ENCODE measurements around the gene SLC37A4.
A peak's percentile ranks its signal among the peaks of the same experiment; 100 is the strongest.
"Not testable (repeated sequence)": the region's sequence is repeated elsewhere in the genome, so short reads cannot be mapped to it uniquely, and the experiment has no call there.

The SLC37A4 gene

GRCh38 chr11:119039471-119039870, 8.8 kb upstream of the SLC37A4 start:
- not testable (repeated sequence) for H3K9me3 ChIP-seq (ENCODE audit: low read length); H3K4me3 ChIP-seq (ENCODE audit: low read depth in 1 of 2, low read length in 2 of 2); H3K27me3 ChIP-seq (ENCODE audit: control insufficient read depth in 1 of 2, insufficient read depth in 2 of 2, low read length in 2 of 2); H3K4me1 ChIP-seq (ENCODE audit: insufficient read depth, low read length); H3K36me3 ChIP-seq (ENCODE audit: insufficient read depth, low read length); H3K27ac ChIP-seq (ENCODE audit: low read depth, low read length); H3K9ac ChIP-seq (ENCODE audit: low read length)

DNA sequence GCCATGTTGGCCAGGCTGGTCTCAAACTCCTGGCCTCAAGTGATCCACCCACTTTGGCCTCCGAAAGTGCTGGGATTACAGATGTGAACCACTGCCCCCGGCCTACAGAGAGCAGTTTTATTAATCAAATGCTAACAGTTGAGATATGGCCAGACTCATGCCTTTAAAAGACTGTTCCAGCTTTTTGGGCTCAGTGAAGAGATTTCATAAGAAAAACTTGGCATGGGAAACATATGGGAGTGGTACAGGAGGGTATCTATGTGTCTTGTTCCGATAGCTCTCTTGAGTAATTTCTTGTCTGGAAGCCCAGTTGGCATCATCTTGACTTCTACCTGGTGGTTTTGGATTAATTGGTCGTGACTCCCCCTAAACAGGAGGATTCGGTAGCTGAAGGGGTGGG, 8.2 kb upstream of the SLC37A4 start:
- no peaks in the 10 kb centered on the region for H3K27me3 ChIP-seq (ENCODE audit: control insufficient read depth in 1 of 2, insufficient read depth in 2 of 2, low read length in 2 of 2)
- H3K4me1 ChIP-seq (ENCODE audit: insufficient read depth, low read length): no peaks in the 10 kb centered on the region
- H3K4me3 ChIP-seq (ENCODE audit: low read depth in 1 of 2, low read length in 2 of 2): no peak overlapping the region
- no peak overlapping the region for H3K27ac ChIP-seq (ENCODE audit: low read depth, low read length)
- H3K9ac ChIP-seq (ENCODE audit: low read length): no peak overlapping the region
- no peaks in the 10 kb centered on the region for H3K9me3 ChIP-seq (ENCODE audit: low read length)
- H3K36me3 ChIP-seq (ENCODE audit: insufficient read depth, low read length): no peaks in the 10 kb centered on the region

DNA sequence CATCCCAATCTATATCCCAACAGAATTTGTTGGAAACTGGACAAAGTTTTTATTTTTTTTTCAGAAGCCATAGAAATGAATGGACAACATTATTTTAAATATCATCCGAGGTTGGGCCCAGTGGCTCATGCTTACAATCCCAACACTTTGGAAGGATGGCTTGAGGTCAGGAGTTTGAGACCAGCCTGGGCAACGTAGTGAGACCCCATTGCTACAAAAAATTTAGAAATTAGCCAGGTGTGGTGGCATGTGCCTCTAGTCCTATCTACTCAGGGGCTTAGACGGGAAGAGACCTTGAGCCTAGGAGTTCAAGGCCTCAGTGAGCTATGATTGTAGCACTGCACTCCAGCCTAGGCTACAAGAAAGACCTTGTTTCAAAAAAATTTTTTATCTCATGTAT, 4.1 kb upstream of the SLC37A4 start:
- H3K27me3 ChIP-seq (ENCODE audit: control insufficient read depth in 1 of 2, insufficient read depth in 2 of 2, low read length in 2 of 2): no peaks in the 10 kb centered on the region
- no peak overlapping the region for H3K9ac ChIP-seq (ENCODE audit: low read length)
- H3K36me3 ChIP-seq (ENCODE audit: insufficient read depth, low read length): no peaks in the 10 kb centered on the region
- no peak overlapping the region for H3K4me3 ChIP-seq (ENCODE audit: low read depth in 1 of 2, low read length in 2 of 2)
- no peaks in the 10 kb centered on the region for H3K9me3 ChIP-seq (ENCODE audit: low read length)
- H3K27ac ChIP-seq (ENCODE audit: low read depth, low read length): no peak overlapping the region
- H3K4me1 ChIP-seq (ENCODE audit: insufficient read depth, low read length): peaks cover 3% of the 10 kb centered on the region

DNA sequence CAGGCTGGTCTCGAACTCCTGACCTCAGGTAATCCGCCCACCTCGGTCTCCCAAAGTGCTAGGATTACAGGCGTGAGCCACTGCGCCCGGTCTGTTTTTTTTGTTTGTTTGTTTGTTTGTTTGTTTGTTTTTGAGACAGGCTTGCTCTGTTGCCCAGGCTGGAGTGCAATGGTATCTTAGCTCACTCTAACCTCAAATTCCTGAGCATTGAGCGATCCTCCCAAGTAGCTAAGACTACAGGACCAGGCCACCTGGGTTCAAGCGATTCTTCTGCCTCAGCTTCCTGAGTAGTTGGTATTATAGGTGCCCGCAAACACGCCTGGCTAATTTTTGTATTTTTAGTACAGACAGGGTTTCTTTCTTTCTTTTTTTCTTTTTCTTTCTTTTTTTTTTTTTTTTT, 2.7 kb upstream of the SLC37A4 start:
- peaks cover 13% of the 10 kb centered on the region for H3K4me1 ChIP-seq (ENCODE audit: insufficient read depth, low read length)
- H3K4me3 ChIP-seq (ENCODE audit: low read depth in 1 of 2, low read length in 2 of 2); H3K36me3 ChIP-seq (ENCODE audit: insufficient read depth, low read length); H3K27me3 ChIP-seq (ENCODE audit: control insufficient read depth in 1 of 2, insufficient read depth in 2 of 2, low read length in 2 of 2); H3K9me3 ChIP-seq (ENCODE audit: low read length); H3K9ac ChIP-seq (ENCODE audit: low read length); H3K27ac ChIP-seq (ENCODE audit: low read depth, low read length): not testable (repeated sequence)

- no peaks in the 10 kb centered on the region for H3K9me3 ChIP-seq (ENCODE audit: low read length)
- H3K27ac ChIP-seq (ENCODE audit: low read depth, low read length): no peak overlapping the region
- no peak overlapping the region for H3K9ac ChIP-seq (ENCODE audit: low read length)
- peaks cover 13% of the 10 kb centered on the region for H3K4me1 ChIP-seq (ENCODE audit: insufficient read depth, low read length)
- peaks cover 8% of the 10 kb centered on the region for H3K36me3 ChIP-seq (ENCODE audit: insufficient read depth, low read length)
- H3K4me3 ChIP-seq (ENCODE audit: low read depth in 1 of 2, low read length in 2 of 2): no peak overlapping the region
- H3K27me3 ChIP-seq (ENCODE audit: control insufficient read depth in 1 of 2, insufficient read depth in 2 of 2, low read length in 2 of 2): no peaks in the 10 kb centered on the region
Measured at GRCh38 chr11:119031912-119032280, 1.2 kb upstream of the SLC37A4 start.

DNA sequence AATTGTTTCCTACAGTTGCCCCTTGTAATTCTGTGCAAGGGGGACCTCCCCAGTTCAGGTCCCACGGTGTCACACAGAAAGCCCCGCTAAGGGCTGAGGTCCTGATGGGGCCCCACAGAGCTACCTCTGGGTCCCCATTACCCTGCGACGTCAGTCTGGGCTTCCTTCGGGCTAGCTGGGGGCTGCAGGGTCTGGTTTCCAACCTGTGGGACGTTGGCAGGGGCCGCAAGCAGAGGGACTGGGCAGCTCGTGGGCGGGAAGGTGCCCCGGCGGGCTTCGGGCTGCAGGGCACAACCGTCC, 698 bp downstream of the SLC37A4 start:
- peak overlapping the region; percentile 74 for H3K9ac ChIP-seq (ENCODE audit: low read length)
- H3K4me1 ChIP-seq (ENCODE audit: insufficient read depth, low read length): peaks cover 13% of the 10 kb centered on the region
- no peaks in the 10 kb centered on the region for H3K27me3 ChIP-seq (ENCODE audit: control insufficient read depth in 1 of 2, insufficient read depth in 2 of 2, low read length in 2 of 2)
- H3K27ac ChIP-seq (ENCODE audit: low read depth, low read length): peak overlapping the region; percentile 91
- H3K36me3 ChIP-seq (ENCODE audit: insufficient read depth, low read length): peaks cover 17% of the 10 kb centered on the region
- H3K9me3 ChIP-seq (ENCODE audit: low read length): no peaks in the 10 kb centered on the region
- H3K4me3 ChIP-seq (ENCODE audit: low read depth in 1 of 2, low read length in 2 of 2): peak overlapping the region; percentile 71 to 80

- Histone ChIP-seq H3K4me3 (ENCODE audit: low read depth in 1 of 2, low read length in 2 of 2) (peak overlapping the region; percentile 71 to 80), H3K36me3 (ENCODE audit: insufficient read depth, low read length) (peaks cover 19% of the 10 kb centered on the region)
Measured at GRCh38 chr11:119029340-119030028, 1.2 kb downstream of the SLC37A4 start.

GRCh38 chr11:119029069-119029339, 1.7 kb downstream of the SLC37A4 start:
- peaks cover 24% of the 10 kb centered on the region for H3K36me3 ChIP-seq (ENCODE audit: insufficient read depth, low read length)
- peaks cover 13% of the 10 kb centered on the region for H3K4me1 ChIP-seq (ENCODE audit: insufficient read depth, low read length)
- H3K4me3 ChIP-seq (ENCODE audit: low read depth in 1 of 2, low read length in 2 of 2): no peak overlapping the region
- H3K27ac ChIP-seq (ENCODE audit: low read depth, low read length): no peak overlapping the region
- no peaks in the 10 kb centered on the region for H3K9me3 ChIP-seq (ENCODE audit: low read length)
- no peaks in the 10 kb centered on the region for H3K27me3 ChIP-seq (ENCODE audit: control insufficient read depth in 1 of 2, insufficient read depth in 2 of 2, low read length in 2 of 2)
- no peak overlapping the region for H3K9ac ChIP-seq (ENCODE audit: low read length)

More at GRCh38 chr11:119029340-119030028, 1.2 kb downstream of the SLC37A4 start:
- H3K9ac ChIP-seq (ENCODE audit: low read length): no peak overlapping the region
- H3K9me3 ChIP-seq (ENCODE audit: low read length): no peaks in the 10 kb centered on the region
- no peaks in the 10 kb centered on the region for H3K27me3 ChIP-seq (ENCODE audit: control insufficient read depth in 1 of 2, insufficient read depth in 2 of 2, low read length in 2 of 2)
- peaks cover 13% of the 10 kb centered on the region for H3K4me1 ChIP-seq (ENCODE audit: insufficient read depth, low read length)
- peak overlapping the region; percentile 91 for H3K27ac ChIP-seq (ENCODE audit: low read depth, low read length)

- no peak overlapping the region for H3K4me3 ChIP-seq (ENCODE audit: low read depth in 1 of 2, low read length in 2 of 2)
- peaks cover 13% of the 10 kb centered on the region for H3K4me1 ChIP-seq (ENCODE audit: insufficient read depth, low read length)
- H3K9me3 ChIP-seq (ENCODE audit: low read length): no peaks in the 10 kb centered on the region
- no peak overlapping the region for H3K27ac ChIP-seq (ENCODE audit: low read depth, low read length)
- no peak overlapping the region for H3K9ac ChIP-seq (ENCODE audit: low read length)
- peaks cover 29% of the 10 kb centered on the region for H3K36me3 ChIP-seq (ENCODE audit: insufficient read depth, low read length)
- H3K27me3 ChIP-seq (ENCODE audit: control insufficient read depth in 1 of 2, insufficient read depth in 2 of 2, low read length in 2 of 2): no peaks in the 10 kb centered on the region
Measured at GRCh38 chr11:119028346-119029068, 2.2 kb downstream of the SLC37A4 start.

GRCh38 chr11:119027561-119028345, 2.9 kb downstream of the SLC37A4 start:
- H3K4me1 ChIP-seq (ENCODE audit: insufficient read depth, low read length): peaks cover 13% of the 10 kb centered on the region
- no peaks in the 10 kb centered on the region for H3K9me3 ChIP-seq (ENCODE audit: low read length)
- H3K27ac ChIP-seq (ENCODE audit: low read depth, low read length): no peak overlapping the region
- H3K36me3 ChIP-seq (ENCODE audit: insufficient read depth, low read length): peaks cover 37% of the 10 kb centered on the region
- no peaks in the 10 kb centered on the region for H3K27me3 ChIP-seq (ENCODE audit: control insufficient read depth in 1 of 2, insufficient read depth in 2 of 2, low read length in 2 of 2)
- no peak overlapping the region for H3K4me3 ChIP-seq (ENCODE audit: low read depth in 1 of 2, low read length in 2 of 2)
- H3K9ac ChIP-seq (ENCODE audit: low read length): no peak overlapping the region

DNA sequence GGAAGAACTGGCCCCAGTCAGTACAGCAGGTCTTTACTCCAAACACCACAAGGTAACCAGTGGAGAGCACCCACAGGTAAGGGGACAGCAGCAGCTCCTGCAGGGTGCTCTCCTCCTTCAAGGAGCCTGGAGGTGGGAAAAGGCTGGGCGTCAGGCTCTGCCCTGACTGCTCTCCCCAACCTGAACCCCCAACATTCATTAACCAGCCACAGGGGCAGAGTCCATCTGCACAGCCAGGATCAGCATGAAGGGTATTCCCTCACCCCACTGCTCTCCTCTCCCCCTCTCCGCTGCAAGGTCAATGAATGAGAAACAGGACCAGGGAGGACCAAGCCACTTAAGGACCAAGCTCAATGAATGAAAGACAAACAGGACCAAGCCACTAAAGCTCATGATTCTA, 3.7 kb downstream of the SLC37A4 start:
- Histone ChIP-seq H3K9ac (ENCODE audit: low read length) (no peak overlapping the region), H3K4me3 (ENCODE audit: low read depth in 1 of 2, low read length in 2 of 2) (no peak overlapping the region)

More for the DNA sequence above, 3.7 kb downstream of the SLC37A4 start:
- H3K4me1 ChIP-seq (ENCODE audit: insufficient read depth, low read length): peaks cover 13% of the 10 kb centered on the region
- H3K9me3 ChIP-seq (ENCODE audit: low read length): no peaks in the 10 kb centered on the region
- H3K27ac ChIP-seq (ENCODE audit: low read depth, low read length): no peak overlapping the region
- no peaks in the 10 kb centered on the region for H3K27me3 ChIP-seq (ENCODE audit: control insufficient read depth in 1 of 2, insufficient read depth in 2 of 2, low read length in 2 of 2)
- peaks cover 44% of the 10 kb centered on the region for H3K36me3 ChIP-seq (ENCODE audit: insufficient read depth, low read length)
